Endothelial cell of umbilical vein (primary cell): ENCODE results near the gene RGR. TPM values are rescaled to one million over a fixed set of nuclear protein-coding genes. Genes with fewer than 3 reads are reported as not detected.

ENCODE experiments used
- BruUV-seq: library from RNA; stranded (reverse); fragments of 400-500 nt; replicated peaks from 2 replicates; lab custom pipeline; 2021; lab: Mats Ljungman, UMichigan
- CTCF ChIA-PET: fragments of 300-600, 350-600 bp; sonication (Branson Sonifier 250); formaldehyde crosslinking; loops from one replicate; lab custom pipeline; 2021; ENCODE audit warnings: antibody characterized with exemption, inconsistent platforms; lab: Charles Lee
- POLR2A ChIA-PET: fragments of 300-600, 350-600 bp; sonication (Branson Sonifier 250); formaldehyde crosslinking; loops from one replicate; lab custom pipeline; 2021; ENCODE audit warnings: antibody characterized with exemption, inconsistent platforms; lab: Charles Lee
- DNase-seq: peaks from one replicate; pipeline ENCODE4 v3.0.0-alpha.2; 2011; ENCODE audit warnings: low read depth, low spot score
- FAIRE-seq: peaks from 2 replicates; lab custom pipeline; 2011; peaks lifted over from hg19 to GRCh38; lab: Jason Lieb, UNC
- H2AFZ ChIP-seq: 2 replicates; pipeline ENCODE4 v1.6.0; 2012; ENCODE audit warnings: low read depth, low read length, control low read depth, inconsistent platforms
- H3K27ac ChIP-seq: 2 replicates; pipeline ENCODE4 v1.5.1; 2011; ENCODE audit warnings: low read depth, mild to moderate bottlenecking, control low read depth, low read length, moderate library complexity; ENCODE audit not compliant: insufficient read depth
- H3K27me3 ChIP-seq, 2 experiments: 2 replicates each; pipeline versions ENCODE4 v1.6.0 to v1.6.1; 2011; ENCODE audit warnings: low read length in 2 of 2, mixed read lengths in 1 of 2; ENCODE audit not compliant: control insufficient read depth in 2 of 2, insufficient read depth in 2 of 2
- H3K36me3 ChIP-seq, 2 experiments: 2 replicates in 1 of 2; 3 replicates in 1 of 2; pipeline ENCODE4 v1.5.1; 2011; ENCODE audit warnings: low read length in 2 of 2, mild to moderate bottlenecking in 1 of 2, moderate library complexity in 1 of 2; ENCODE audit not compliant: control insufficient read depth in 2 of 2, insufficient read depth in 2 of 2; ENCODE audit errors: extremely low read depth in 1 of 2
- H3K4me1 ChIP-seq: 3 replicates; pipeline ENCODE4 v1.5.1; 2011; ENCODE audit warnings: mild to moderate bottlenecking, low read length; ENCODE audit not compliant: control insufficient read depth, insufficient read depth; ENCODE audit errors: extremely low read depth
- H3K4me2 ChIP-seq: 2 replicates; pipeline ENCODE4 v1.6.1; 2011; ENCODE audit warnings: low read length, control low read depth, mixed read lengths; ENCODE audit not compliant: insufficient read depth
- H3K4me3 ChIP-seq, 3 experiments: fragments of 200-600 bp in 1 of 3; sonication (generic), shearing (Covaris generic) in 1 of 3; replicated peaks in 1 of 3; 2 replicates each; pipeline ENCODE4 v1.5.1; 2011 to 2016; ENCODE audit warnings: control low read depth in 3 of 3, low read length in 3 of 3, mild to moderate bottlenecking in 2 of 3, inconsistent platforms in 1 of 3, low read depth in 1 of 3, moderate library complexity in 1 of 3; ENCODE audit not compliant: insufficient read depth in 1 of 3
- H3K79me2 ChIP-seq: 2 replicates; pipeline ENCODE4 v1.6.0; 2012; ENCODE audit warnings: low read length, inconsistent platforms; ENCODE audit not compliant: control insufficient read depth, insufficient read depth
- H3K9ac ChIP-seq: replicated peaks from 2 replicates; pipeline ENCODE3; 2011; ENCODE audit warnings: low read length, control low read depth; ENCODE audit not compliant: insufficient read depth; ENCODE audit errors: extremely low read depth
- H3K9me1 ChIP-seq: replicated peaks from 3 replicates; pipeline ENCODE4 v1.6.0; 2011; ENCODE audit warnings: mild to moderate bottlenecking, low read length; ENCODE audit not compliant: control insufficient read depth, insufficient read depth; ENCODE audit errors: extremely low read depth
- H3K9me3 ChIP-seq: replicated peaks from 2 replicates; pipeline ENCODE4 v1.5.1; 2012; ENCODE audit warnings: low read length, inconsistent platforms; ENCODE audit not compliant: control insufficient read depth, insufficient read depth
- H4K20me1 ChIP-seq: replicated peaks from 2 replicates; pipeline ENCODE3; 2011; ENCODE audit warnings: mild to moderate bottlenecking, low read length; ENCODE audit not compliant: control insufficient read depth, insufficient read depth; ENCODE audit errors: extremely low read depth
- EZH2 ChIP-seq: IDR thresholded peaks from 2 replicates; pipeline ENCODE4 v1.6.1; 2012; ENCODE audit warnings: borderline replicate concordance, low read depth, mild to moderate bottlenecking, moderate library complexity, low read length, inconsistent platforms; ENCODE audit not compliant: severe bottlenecking
- FOS ChIP-seq: IDR thresholded peaks from 2 replicates; pipeline ENCODE4 v1.6.1; 2011; ENCODE audit warnings: mild to moderate bottlenecking, low read length, moderate library complexity, borderline replicate concordance; ENCODE audit not compliant: insufficient read depth
- GATA2 ChIP-seq: IDR thresholded peaks from 2 replicates; pipeline ENCODE4 v1.7.0; 2011; ENCODE audit warnings: low read depth, mild to moderate bottlenecking, moderate library complexity, mixed read lengths, low read length; ENCODE audit not compliant: insufficient read length, insufficient read depth
- JUN ChIP-seq: IDR thresholded peaks from 2 replicates; pipeline ENCODE4 v1.6.1; 2011; ENCODE audit warnings: borderline replicate concordance, low read depth; ENCODE audit not compliant: insufficient read length, insufficient read depth
- MYC ChIP-seq: IDR thresholded peaks from one replicate; pipeline ENCODE4 v1.6.1; 2011; ENCODE audit warnings: mild to moderate bottlenecking, low read depth, low read length
- POLR2A ChIP-seq: IDR thresholded peaks from 2 replicates; pipeline ENCODE4 v1.6.1; 2012; ENCODE audit warnings: low read depth, mild to moderate bottlenecking, control low read depth, low read length
- POLR2AphosphoS5 ChIP-seq: IDR thresholded peaks from 2 replicates; pipeline ENCODE4 v1.6.1; 2012; ENCODE audit warnings: low read depth, mild to moderate bottlenecking, control low read depth, low read length, moderate library complexity; ENCODE audit not compliant: insufficient read depth
- dilution Hi-C: fragments of 300-500 bp; cut with MboI; formaldehyde crosslinking; loops from one replicate; pipeline ENCODE4 v1.15.0; 2019; ENCODE audit warnings: low sequenced_read_pairs; ENCODE audit not compliant: extremely low pct_ligation_motif_present
- intact Hi-C: fragments of 100-400 bp; cut with micrococcal nuclease; formaldehyde crosslinking; loops from one replicate; pipeline ENCODE4 v1.10.0; 2022
- polyA plus RNA-seq, 4 experiments: library from polyadenylated mRNA; depleted of rRNA in 3 of 4; stranded (reverse) in 3 of 4; unstranded in 1 of 4; fragments of >200 nt; gene quantifications; 2 replicates each; pipeline versions ENCODE4 v1.2.1 to v1.2.3, GENCODE V29; 2011 to 2012; ENCODE audit warnings: missing spikeins in 1 of 4
- total RNA-seq: library from RNA; stranded (reverse); gene quantifications from 2 replicates; pipeline ENCODE4 v1.2.3, GENCODE V29; 2021
- TF ChIP-seq, protein P1 (sequence below), 2 donors: IDR thresholded peaks; 1 replicate in 1 of 2; 2 replicates in 1 of 2; pipeline ENCODE4 v1.5.1; 2011; ENCODE audit warnings: low read length in 2 of 2, mild to moderate bottlenecking in 2 of 2, moderate library complexity in 2 of 2, control low read depth in 1 of 2, inconsistent platforms in 1 of 2, low read depth in 1 of 2; ENCODE audit not compliant: insufficient read depth in 1 of 2; ENCODE audit errors: extremely low read depth in 1 of 2
- TF ChIP-seq, protein P2 (sequence below): IDR thresholded peaks from 2 replicates; pipeline ENCODE4 v1.6.1; 2011; ENCODE audit not compliant: insufficient read depth, insufficient read length

Gene RGR
- total and polyA plus RNA-seq, 2 donors (not counting 3 experiments of a cell fraction or from before 2014, with no cell fraction given), result not detected

GRCh38 chr10:84205853-84206525, 38.9 kb upstream of the RGR start:
- Histone ChIP-seq H3K9me1 (no peaks in the 10 kb centered on the region), H3K9me3 (no peaks in the 10 kb centered on the region), H3K4me3 (no peak overlapping the region), H4K20me1 (no peaks in the 10 kb centered on the region), H3K27me3 (no peaks in the 10 kb centered on the region), H3K27ac (no peak overlapping the region), H3K4me1 (no peaks in the 10 kb centered on the region), H3K79me2 (no peaks in the 10 kb centered on the region), H3K9ac (no peak overlapping the region), H3K4me2 (no peak overlapping the region), H3K36me3 (no peaks in the 10 kb centered on the region), H2AFZ (no peak overlapping the region)
- dilution Hi-C loops (no loop called here), intact Hi-C loops (loop anchor here (2.0 kb wide), 2 partner anchors 59 to 79 kb away; no protein-coding TSS in a partner anchor)
- DNase-seq (no peak), FAIRE-seq (no peak)
- ChIA-PET POLR2A (no interaction called here), CTCF (interaction anchor here (1.0 kb wide), 1 partner anchor 58 kb away, joined by 8 read pairs; no protein-coding TSS in a partner anchor)
- BruUV-seq, result no TSS peak
- no peak for TF ChIP-seq FOS
- TF ChIP-seq, protein P1, sequence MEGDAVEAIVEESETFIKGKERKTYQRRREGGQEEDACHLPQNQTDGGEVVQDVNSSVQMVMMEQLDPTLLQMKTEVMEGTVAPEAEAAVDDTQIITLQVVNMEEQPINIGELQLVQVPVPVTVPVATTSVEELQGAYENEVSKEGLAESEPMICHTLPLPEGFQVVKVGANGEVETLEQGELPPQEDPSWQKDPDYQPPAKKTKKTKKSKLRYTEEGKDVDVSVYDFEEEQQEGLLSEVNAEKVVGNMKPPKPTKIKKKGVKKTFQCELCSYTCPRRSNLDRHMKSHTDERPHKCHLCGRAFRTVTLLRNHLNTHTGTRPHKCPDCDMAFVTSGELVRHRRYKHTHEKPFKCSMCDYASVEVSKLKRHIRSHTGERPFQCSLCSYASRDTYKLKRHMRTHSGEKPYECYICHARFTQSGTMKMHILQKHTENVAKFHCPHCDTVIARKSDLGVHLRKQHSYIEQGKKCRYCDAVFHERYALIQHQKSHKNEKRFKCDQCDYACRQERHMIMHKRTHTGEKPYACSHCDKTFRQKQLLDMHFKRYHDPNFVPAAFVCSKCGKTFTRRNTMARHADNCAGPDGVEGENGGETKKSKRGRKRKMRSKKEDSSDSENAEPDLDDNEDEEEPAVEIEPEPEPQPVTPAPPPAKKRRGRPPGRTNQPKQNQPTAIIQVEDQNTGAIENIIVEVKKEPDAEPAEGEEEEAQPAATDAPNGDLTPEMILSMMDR (IDR thresholded peaks at IDR 0.05; ENCODE audit: extremely low read depth in 1 of 2, insufficient read depth in 1 of 2, low read depth in 1 of 2, low read length in 2 of 2), result no peak

DNA sequence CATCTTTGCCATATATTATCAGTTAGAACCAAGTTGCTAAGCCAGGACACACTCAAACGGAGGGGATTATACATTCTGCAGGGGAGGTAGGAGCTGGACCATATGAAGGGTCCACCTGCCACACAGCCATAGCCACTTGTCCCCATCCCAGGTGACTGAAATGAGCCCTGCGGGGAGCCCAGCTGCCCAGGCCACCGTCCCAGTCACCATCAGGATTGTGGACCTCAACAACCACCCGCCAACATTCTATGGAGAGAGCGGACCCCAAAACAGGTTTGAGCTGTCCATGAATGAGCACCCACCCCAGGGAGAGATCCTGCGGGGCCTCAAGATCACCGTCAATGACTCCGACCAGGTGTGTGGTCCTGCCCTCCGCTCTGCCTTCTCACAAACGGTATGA, 36.8 kb upstream of the RGR start:
- CTCF ChIA-PET, result interaction anchor here (1.1 to 1.3 kb wide), 2 partner anchors 60 to 329 kb away, joined by 3 to 5 read pairs; no protein-coding TSS in a partner anchor
- Histone ChIP-seq H3K9me3 (no peaks in the 10 kb centered on the region), H3K4me3 (no peak overlapping the region), H3K79me2 (no peaks in the 10 kb centered on the region), H4K20me1 (no peaks in the 10 kb centered on the region), H3K9me1 (no peaks in the 10 kb centered on the region), H3K27ac (no peak overlapping the region), H3K4me1 (no peaks in the 10 kb centered on the region), H3K4me2 (no peak overlapping the region), H3K27me3 (no peaks in the 10 kb centered on the region), H3K9ac (no peak overlapping the region), H2AFZ (no peak overlapping the region), H3K36me3 (no peaks in the 10 kb centered on the region)
- intact Hi-C loops, result no loop called here
- DNase-seq, result no peak
- dilution Hi-C loops, result no loop called here
- POLR2A ChIA-PET, result no interaction called here
- no peak for TF ChIP-seq GATA2
- TF ChIP-seq, protein P2, sequence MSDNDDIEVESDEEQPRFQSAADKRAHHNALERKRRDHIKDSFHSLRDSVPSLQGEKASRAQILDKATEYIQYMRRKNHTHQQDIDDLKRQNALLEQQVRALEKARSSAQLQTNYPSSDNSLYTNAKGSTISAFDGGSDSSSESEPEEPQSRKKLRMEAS, result no peak
- no peak for TF ChIP-seq MYC
- TF ChIP-seq EZH2, result no peak
- no peak for TF ChIP-seq POLR2AphosphoS5
- TF ChIP-seq FOS, result no peak
- TF ChIP-seq, protein P1 (IDR thresholded peaks at IDR 0.05; ENCODE audit: extremely low read depth in 1 of 2, insufficient read depth in 1 of 2, low read depth in 1 of 2, low read length in 2 of 2), result no peak
- TF ChIP-seq POLR2A, result no peak
- no peak for TF ChIP-seq JUN
- FAIRE-seq, result no peak
- no TSS peak for BruUV-seq
